GM19395 (cell line): ENCODE results near the gene WDR37.

Source experiments
- ATAC-seq: cut with Tn5 transposase; IDR thresholded peaks from one replicate; pipeline ENCODE4 v1.9.1; 2021; ENCODE audit warnings: mild to moderate bottlenecking, moderate library complexity; ENCODE audit not compliant: unreplicated experiment

WDR37 gene

DNA sequence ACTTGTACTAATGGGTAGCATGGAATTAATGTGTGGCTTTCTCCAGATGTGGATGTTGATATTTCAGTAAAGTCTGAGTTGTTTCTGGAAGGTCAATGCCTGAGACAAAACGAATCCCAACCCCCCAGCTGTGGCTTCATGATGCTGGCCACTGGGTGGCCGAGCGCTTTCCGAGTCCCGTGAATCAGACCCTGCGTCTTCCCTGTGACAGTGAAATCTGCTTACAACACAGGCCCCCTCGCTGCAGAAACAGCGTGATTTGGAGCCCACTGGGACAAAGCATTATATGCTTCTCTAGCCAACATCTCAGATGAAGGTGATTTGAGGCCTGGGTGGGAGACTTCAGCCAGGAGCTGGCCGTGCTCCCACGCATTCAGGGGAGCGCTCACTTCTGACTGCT, 124.7 kb downstream of the WDR37 start:
- no peak for ATAC-seq
